Endothelial cell of umbilical vein (primary cell): Measurements from ENCODE around the gene TNFRSF4. TPM values are rescaled to one million over a fixed set of nuclear protein-coding genes. Genes with fewer than 3 reads are reported as not detected.

Source experiments
- BruUV-seq: library from RNA; stranded (reverse); fragments of 400-500 nt; replicated peaks from 2 replicates; lab custom pipeline; 2021; lab: Mats Ljungman, UMichigan
- CTCF ChIA-PET: fragments of 300-600, 350-600 bp; sonication (Branson Sonifier 250); formaldehyde crosslinking; loops from one replicate; lab custom pipeline; 2021; ENCODE audit warnings: antibody characterized with exemption, inconsistent platforms; lab: Charles Lee
- POLR2A ChIA-PET: fragments of 300-600, 350-600 bp; sonication (Branson Sonifier 250); formaldehyde crosslinking; loops from one replicate; lab custom pipeline; 2021; ENCODE audit warnings: antibody characterized with exemption, inconsistent platforms; lab: Charles Lee
- DNase-seq: peaks from one replicate; pipeline ENCODE4 v3.0.0-alpha.2; 2011; ENCODE audit warnings: low read depth, low spot score
- FAIRE-seq: peaks from 2 replicates; lab custom pipeline; 2011; peaks lifted over from hg19 to GRCh38; lab: Jason Lieb, UNC
- H2AFZ ChIP-seq: 2 replicates; pipeline ENCODE4 v1.6.0; 2012; ENCODE audit warnings: low read depth, low read length, control low read depth, inconsistent platforms
- H3K27ac ChIP-seq: 2 replicates; pipeline ENCODE4 v1.5.1; 2011; ENCODE audit warnings: low read depth, mild to moderate bottlenecking, control low read depth, low read length, moderate library complexity; ENCODE audit not compliant: insufficient read depth
- H3K27me3 ChIP-seq, 2 experiments: 2 replicates each; pipeline versions ENCODE4 v1.6.0 to v1.6.1; 2011; ENCODE audit warnings: low read length in 2 of 2, mixed read lengths in 1 of 2; ENCODE audit not compliant: control insufficient read depth in 2 of 2, insufficient read depth in 2 of 2
- H3K36me3 ChIP-seq, 2 experiments: 2 replicates in 1 of 2; 3 replicates in 1 of 2; pipeline ENCODE4 v1.5.1; 2011; ENCODE audit warnings: low read length in 2 of 2, mild to moderate bottlenecking in 1 of 2, moderate library complexity in 1 of 2; ENCODE audit not compliant: control insufficient read depth in 2 of 2, insufficient read depth in 2 of 2; ENCODE audit errors: extremely low read depth in 1 of 2
- H3K4me1 ChIP-seq: 3 replicates; pipeline ENCODE4 v1.5.1; 2011; ENCODE audit warnings: mild to moderate bottlenecking, low read length; ENCODE audit not compliant: control insufficient read depth, insufficient read depth; ENCODE audit errors: extremely low read depth
- H3K4me2 ChIP-seq: 2 replicates; pipeline ENCODE4 v1.6.1; 2011; ENCODE audit warnings: low read length, control low read depth, mixed read lengths; ENCODE audit not compliant: insufficient read depth
- H3K4me3 ChIP-seq, 3 experiments: fragments of 200-600 bp in 1 of 3; sonication (generic), shearing (Covaris generic) in 1 of 3; replicated peaks in 1 of 3; 2 replicates each; pipeline ENCODE4 v1.5.1; 2011 to 2016; ENCODE audit warnings: control low read depth in 3 of 3, low read length in 3 of 3, mild to moderate bottlenecking in 2 of 3, inconsistent platforms in 1 of 3, low read depth in 1 of 3, moderate library complexity in 1 of 3; ENCODE audit not compliant: insufficient read depth in 1 of 3
- H3K79me2 ChIP-seq: 2 replicates; pipeline ENCODE4 v1.6.0; 2012; ENCODE audit warnings: low read length, inconsistent platforms; ENCODE audit not compliant: control insufficient read depth, insufficient read depth
- H3K9ac ChIP-seq: replicated peaks from 2 replicates; pipeline ENCODE3; 2011; ENCODE audit warnings: low read length, control low read depth; ENCODE audit not compliant: insufficient read depth; ENCODE audit errors: extremely low read depth
- H3K9me1 ChIP-seq: replicated peaks from 3 replicates; pipeline ENCODE4 v1.6.0; 2011; ENCODE audit warnings: mild to moderate bottlenecking, low read length; ENCODE audit not compliant: control insufficient read depth, insufficient read depth; ENCODE audit errors: extremely low read depth
- H3K9me3 ChIP-seq: replicated peaks from 2 replicates; pipeline ENCODE4 v1.5.1; 2012; ENCODE audit warnings: low read length, inconsistent platforms; ENCODE audit not compliant: control insufficient read depth, insufficient read depth
- H4K20me1 ChIP-seq: replicated peaks from 2 replicates; pipeline ENCODE3; 2011; ENCODE audit warnings: mild to moderate bottlenecking, low read length; ENCODE audit not compliant: control insufficient read depth, insufficient read depth; ENCODE audit errors: extremely low read depth
- CTCF ChIP-seq, 2 donors: IDR thresholded peaks; 1 replicate in 1 of 2; 2 replicates in 1 of 2; pipeline ENCODE4 v1.5.1; 2011; ENCODE audit warnings: low read length in 2 of 2, mild to moderate bottlenecking in 2 of 2, moderate library complexity in 2 of 2, control low read depth in 1 of 2, inconsistent platforms in 1 of 2, low read depth in 1 of 2; ENCODE audit not compliant: insufficient read depth in 1 of 2; ENCODE audit errors: extremely low read depth in 1 of 2
- MAX ChIP-seq: IDR thresholded peaks from 2 replicates; pipeline ENCODE4 v1.6.1; 2011; ENCODE audit not compliant: insufficient read depth, insufficient read length
- MYC ChIP-seq: IDR thresholded peaks from one replicate; pipeline ENCODE4 v1.6.1; 2011; ENCODE audit warnings: mild to moderate bottlenecking, low read depth, low read length
- POLR2AphosphoS5 ChIP-seq: IDR thresholded peaks from 2 replicates; pipeline ENCODE4 v1.6.1; 2012; ENCODE audit warnings: low read depth, mild to moderate bottlenecking, control low read depth, low read length, moderate library complexity; ENCODE audit not compliant: insufficient read depth
- dilution Hi-C: fragments of 300-500 bp; cut with MboI; formaldehyde crosslinking; loops from one replicate; pipeline ENCODE4 v1.15.0; 2019; ENCODE audit warnings: low sequenced_read_pairs; ENCODE audit not compliant: extremely low pct_ligation_motif_present
- intact Hi-C: fragments of 100-400 bp; cut with micrococcal nuclease; formaldehyde crosslinking; loops from one replicate; pipeline ENCODE4 v1.10.0; 2022
- polyA plus RNA-seq, 4 experiments: library from polyadenylated mRNA; depleted of rRNA in 3 of 4; stranded (reverse) in 3 of 4; unstranded in 1 of 4; fragments of >200 nt; gene quantifications; 2 replicates each; pipeline versions ENCODE4 v1.2.1 to v1.2.3, GENCODE V29; 2011 to 2012; ENCODE audit warnings: missing spikeins in 1 of 4
- total RNA-seq: library from RNA; stranded (reverse); gene quantifications from 2 replicates; pipeline ENCODE4 v1.2.3, GENCODE V29; 2021

The TNFRSF4 gene
- total and polyA plus RNA-seq, 2 donors (not counting 3 experiments of a cell fraction or from before 2014, with no cell fraction given), result 0.55 to 1.5 TPM

- POLR2A ChIA-PET, result interaction anchor here (0.8 to 1.1 kb wide), 2 partner anchors 41 to 112 kb away, joined by 3 read pairs; no protein-coding TSS in a partner anchor
- DNase-seq (peak; percentile 55), FAIRE-seq (no peak)
- intact Hi-C loops (loop anchor here (1.0 to 2.0 kb wide), 6 partner anchors 18 to 198 kb away; partner anchors contain the start of gene PUSL1), dilution Hi-C loops (no loop called here)
- H3K9me3 ChIP-seq, result no peaks in the 10 kb centered on the region
- H3K79me2 ChIP-seq, result peaks cover 69% of the 10 kb centered on the region
- peak; percentile 26 to 30 for TF ChIP-seq CTCF (IDR thresholded peaks at IDR 0.05; ENCODE audit: extremely low read depth in 1 of 2, insufficient read depth in 1 of 2, low read depth in 1 of 2, low read length in 2 of 2)
- TF ChIP-seq MYC, result no peak
- no peak for TF ChIP-seq POLR2AphosphoS5
- TF ChIP-seq MAX, result no peak
- peak overlapping the region; percentile 39 for H3K27ac ChIP-seq
- peaks cover 6% of the 10 kb centered on the region for H3K4me1 ChIP-seq
- H3K36me3 ChIP-seq, result peaks cover 6 to 17% of the 10 kb centered on the region in 2 experiments
- peak overlapping the region; percentile 69 for H3K9ac ChIP-seq
- TSS peak; percentile 71 for BruUV-seq
- peak overlapping the region; percentile 87 for H3K4me2 ChIP-seq
- no peaks in the 10 kb centered on the region for H3K27me3 ChIP-seq
- H4K20me1 ChIP-seq, result no peaks in the 10 kb centered on the region
- peak overlapping the region; percentile 54 to 88 (median 80) for H3K4me3 ChIP-seq
- H2AFZ ChIP-seq, result peak overlapping the region; percentile 4
- CTCF ChIA-PET, result interaction anchor here (0.7 to 3.7 kb wide), 7 partner anchors 18 to 246 kb away, joined by 3 to 43 read pairs (median 6); no protein-coding TSS in a partner anchor
- H3K9me1 ChIP-seq, result no peaks in the 10 kb centered on the region
Observed at GRCh38 chr1:1230656-1231399, 16.9 kb upstream of the TNFRSF4 start.
